DND-41 (cell line): ENCODE data around the gene CRYBA1.

ENCODE experiments used
- CTCF ChIP-seq: IDR thresholded peaks from 2 replicates; pipeline ENCODE4 v1.5.1; 2012; ENCODE audit warnings: borderline replicate concordance, low read length, moderate library complexity, mild to moderate bottlenecking; ENCODE audit not compliant: poor library complexity, severe bottlenecking; ENCODE audit errors: extremely low read depth
- EZH2 ChIP-seq: IDR thresholded peaks from 3 replicates; pipeline ENCODE4 v1.6.1; 2012; ENCODE audit warnings: borderline replicate concordance, low read depth, mild to moderate bottlenecking, moderate library complexity, low read length, inconsistent platforms; ENCODE audit not compliant: severe bottlenecking

- TF ChIP-seq EZH2 (no peak), CTCF (no peak)
These were observed 6.4 kb downstream of the CRYBA1 start for GRCh38 chr17:29253037-29253436.
